Measurements from ENCODE around the gene DISP2. TPM values are rescaled to one million over a fixed set of nuclear protein-coding genes. Genes with fewer than 3 reads are reported as not detected.

The DISP2 gene
- total RNA-seq, 4 donors from 2014 or later = under 0.01 to 1.1 (median 0.12) TPM

DNA sequence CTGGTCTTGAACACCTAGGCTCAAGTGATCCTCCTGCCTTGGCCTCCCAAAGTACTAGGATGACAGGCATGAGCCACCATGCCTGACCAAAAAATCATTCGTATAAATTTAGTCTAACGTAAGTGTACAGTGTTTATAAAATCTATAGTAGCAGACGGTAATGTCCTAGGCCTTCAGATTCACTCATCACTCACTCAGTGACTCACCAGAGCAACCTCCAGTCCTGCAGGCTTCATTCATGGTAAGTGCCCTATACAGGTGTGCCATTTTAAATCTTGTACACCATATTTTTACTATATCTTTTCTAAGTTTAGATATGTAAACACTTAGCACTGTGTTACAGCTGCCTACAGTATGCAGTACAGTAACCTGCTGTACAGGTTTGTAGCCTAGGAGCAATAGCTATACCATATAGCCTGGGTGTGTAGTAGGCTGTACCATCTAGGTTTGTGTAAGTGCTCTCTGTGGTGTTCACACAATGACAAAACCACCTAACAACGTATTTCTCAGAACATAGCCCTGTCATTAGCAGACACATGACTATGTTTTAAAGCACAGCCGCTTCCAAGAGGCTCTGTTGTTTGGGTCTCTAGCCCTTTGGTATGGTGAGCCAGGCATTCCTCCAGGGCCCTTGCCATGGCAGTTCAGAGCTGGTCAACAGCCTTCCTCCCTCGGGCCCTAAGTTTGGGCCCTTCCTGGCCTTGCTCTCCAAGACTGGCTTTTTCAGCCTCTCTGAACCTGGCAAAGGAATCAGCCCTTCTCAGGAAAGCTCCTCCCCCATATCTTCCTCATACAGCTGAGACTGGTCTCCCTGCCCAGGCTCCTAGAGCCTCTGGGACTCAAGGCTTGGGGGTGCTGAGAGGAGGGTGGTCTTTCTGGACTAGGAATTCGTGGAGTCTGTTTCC, 15.4 kb upstream of the DISP2 start:
- DNase-seq (ENCODE audit: low spot score) (no peak), ATAC-seq (ENCODE audit: low FRiP score) (no peak)
- TF ChIP-seq, protein P1, sequence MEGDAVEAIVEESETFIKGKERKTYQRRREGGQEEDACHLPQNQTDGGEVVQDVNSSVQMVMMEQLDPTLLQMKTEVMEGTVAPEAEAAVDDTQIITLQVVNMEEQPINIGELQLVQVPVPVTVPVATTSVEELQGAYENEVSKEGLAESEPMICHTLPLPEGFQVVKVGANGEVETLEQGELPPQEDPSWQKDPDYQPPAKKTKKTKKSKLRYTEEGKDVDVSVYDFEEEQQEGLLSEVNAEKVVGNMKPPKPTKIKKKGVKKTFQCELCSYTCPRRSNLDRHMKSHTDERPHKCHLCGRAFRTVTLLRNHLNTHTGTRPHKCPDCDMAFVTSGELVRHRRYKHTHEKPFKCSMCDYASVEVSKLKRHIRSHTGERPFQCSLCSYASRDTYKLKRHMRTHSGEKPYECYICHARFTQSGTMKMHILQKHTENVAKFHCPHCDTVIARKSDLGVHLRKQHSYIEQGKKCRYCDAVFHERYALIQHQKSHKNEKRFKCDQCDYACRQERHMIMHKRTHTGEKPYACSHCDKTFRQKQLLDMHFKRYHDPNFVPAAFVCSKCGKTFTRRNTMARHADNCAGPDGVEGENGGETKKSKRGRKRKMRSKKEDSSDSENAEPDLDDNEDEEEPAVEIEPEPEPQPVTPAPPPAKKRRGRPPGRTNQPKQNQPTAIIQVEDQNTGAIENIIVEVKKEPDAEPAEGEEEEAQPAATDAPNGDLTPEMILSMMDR (IDR thresholded peaks at IDR 0.05) = no peak

DNA sequence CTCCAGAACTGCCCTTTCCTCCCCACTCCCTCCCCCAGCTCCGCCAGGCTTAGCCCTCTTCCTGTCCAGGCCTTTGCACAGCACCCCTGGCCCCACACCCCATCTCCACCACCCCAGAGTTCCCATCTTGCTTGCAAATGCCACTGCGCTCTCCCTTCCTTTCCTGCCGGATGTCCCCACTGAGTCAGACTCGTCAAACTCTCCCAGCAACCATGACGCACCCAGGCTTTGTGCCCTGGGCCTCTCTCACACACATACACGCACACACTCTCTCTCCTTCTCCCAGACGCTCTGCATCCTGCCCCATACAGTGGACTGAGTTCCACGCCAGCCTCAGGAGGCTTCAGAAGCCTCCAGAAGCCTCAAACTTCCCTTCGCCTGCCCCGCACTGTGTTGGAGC, 14.5 kb upstream of the DISP2 start:
- DNase-seq (ENCODE audit: low spot score) (no peak), ATAC-seq (ENCODE audit: low FRiP score) (no peak)
- TF ChIP-seq, protein P1 (IDR thresholded peaks at IDR 0.05) = no peak

DNA sequence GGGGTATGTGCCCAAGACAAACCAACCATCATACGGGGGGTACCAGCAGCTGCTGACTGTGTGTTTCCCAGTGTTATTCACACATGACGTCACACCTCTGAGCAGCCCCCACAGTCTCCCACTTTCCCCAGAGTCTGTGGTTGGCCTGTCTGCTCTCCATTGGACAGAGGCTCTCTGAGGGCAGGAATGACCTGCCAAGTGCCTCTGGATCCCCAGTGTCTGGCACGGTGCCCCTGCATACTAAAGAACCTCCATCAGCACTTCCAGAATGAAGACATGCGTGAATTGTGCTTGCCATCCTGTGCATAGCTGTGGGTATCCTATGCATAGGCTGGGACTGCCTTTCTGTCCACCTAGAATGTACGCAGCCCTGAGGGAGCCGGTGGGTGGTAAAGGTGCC, 13.8 kb upstream of the DISP2 start:
- DNase-seq (ENCODE audit: low spot score) = no peak
- no peak for ATAC-seq (ENCODE audit: low FRiP score)
- TF ChIP-seq, protein P1 (IDR thresholded peaks at IDR 0.05) = no peak

DNA sequence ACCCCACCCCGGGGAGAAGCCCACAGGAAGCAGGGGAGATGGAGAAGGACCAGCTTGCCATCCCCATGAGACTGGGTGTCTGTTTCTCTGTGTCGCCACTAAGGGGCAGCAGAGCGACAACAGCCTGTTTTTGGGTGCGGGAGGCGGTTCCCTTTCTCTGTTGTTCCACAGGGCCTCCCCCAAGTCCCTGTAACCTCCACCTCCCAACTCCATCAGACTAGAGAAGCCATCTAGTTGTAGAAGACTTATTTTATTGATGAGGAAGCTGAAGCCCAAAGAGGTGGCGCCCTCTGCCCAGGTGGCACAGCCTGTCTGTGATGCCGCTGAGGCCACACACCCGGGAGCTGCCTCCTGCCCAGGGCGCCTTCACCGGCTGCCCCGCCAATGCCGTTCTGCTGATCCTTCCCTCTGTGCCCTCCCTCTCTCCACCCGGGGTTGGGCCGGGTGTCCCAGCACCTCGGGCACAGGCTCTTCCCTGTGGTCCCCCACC, 13.3 kb upstream of the DISP2 start:
- ATAC-seq (ENCODE audit: low FRiP score) (no peak), DNase-seq (ENCODE audit: low spot score) (no peak)
- TF ChIP-seq, protein P1 (IDR thresholded peaks at IDR 0.05) = peak in 1 of 3 donors; percentile 4

DNA sequence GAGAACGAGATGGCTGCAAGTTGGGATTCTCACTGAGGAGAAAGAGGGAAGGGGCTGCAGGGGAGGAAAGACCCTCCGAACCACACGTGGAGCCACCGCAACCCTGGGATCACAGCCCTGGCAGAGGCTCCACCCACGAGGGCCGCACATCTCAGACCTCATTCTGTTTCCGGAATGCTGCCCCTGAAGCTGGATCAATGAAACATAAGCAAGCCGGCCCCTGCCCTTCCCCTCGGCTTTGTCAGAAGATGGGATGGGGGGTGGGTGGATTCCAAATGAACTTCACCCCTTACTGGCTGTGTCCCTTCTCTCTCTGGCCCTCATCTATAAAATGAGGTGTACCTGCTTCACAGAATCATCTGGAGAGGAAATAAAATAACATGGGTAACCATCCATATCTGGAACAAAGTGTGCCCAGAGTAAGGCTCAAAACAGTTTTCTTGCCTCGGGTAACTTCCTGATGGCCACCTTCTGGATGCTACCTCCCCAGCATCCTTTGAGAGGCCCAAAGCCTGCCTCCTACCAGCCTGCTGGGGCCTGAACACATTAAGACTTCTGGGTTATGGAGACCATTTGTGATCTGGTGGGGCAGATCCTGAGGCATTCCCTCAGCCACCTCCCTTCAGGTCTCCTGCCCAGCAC, 12.7 kb upstream of the DISP2 start:
- no peak for DNase-seq (ENCODE audit: low spot score)
- no peak for ATAC-seq (ENCODE audit: low FRiP score)
- TF ChIP-seq, protein P1 (IDR thresholded peaks at IDR 0.05) = no peak

DNA sequence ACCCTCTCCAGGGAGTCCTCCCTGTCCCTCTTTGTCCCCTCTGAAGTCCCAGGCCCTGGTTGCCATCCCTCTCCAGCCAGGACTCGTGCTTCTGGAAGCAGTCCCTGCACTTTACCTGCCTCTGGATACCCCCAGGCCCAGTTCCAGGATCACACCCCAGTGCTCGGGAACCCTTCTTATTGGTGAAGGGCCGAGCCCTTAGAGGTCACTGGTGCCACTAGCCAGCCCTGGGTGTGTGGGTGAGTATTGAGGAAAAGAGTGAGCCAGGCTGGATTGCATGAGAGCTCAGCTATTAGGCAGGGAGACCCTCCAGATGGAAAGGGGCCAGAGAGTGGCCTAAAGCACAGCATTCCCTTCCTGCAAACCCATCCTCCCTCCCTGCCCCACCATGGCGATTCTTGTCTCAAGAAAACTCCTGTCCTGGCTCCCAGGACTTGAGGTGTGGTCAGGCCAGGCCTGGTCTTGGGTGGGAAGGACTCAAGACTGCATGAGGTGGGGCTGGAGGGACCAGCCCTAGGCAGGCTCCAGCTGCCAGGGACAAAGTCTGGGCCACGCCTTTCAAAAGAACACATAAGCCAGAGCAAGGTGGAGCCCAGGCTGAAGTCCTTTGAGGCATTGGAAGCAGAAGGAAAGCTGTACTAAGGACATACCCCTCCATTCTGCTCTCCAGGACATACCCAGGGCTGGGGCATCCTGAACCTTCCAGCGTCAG, 12.0 kb upstream of the DISP2 start:
- TF ChIP-seq, protein P1 (IDR thresholded peaks at IDR 0.05) = no peak
- DNase-seq (ENCODE audit: low spot score) (no peak), ATAC-seq (ENCODE audit: low FRiP score) (no peak)

Measured in omental fat pad (tissue), 4 donors.